Measurements from ENCODE around the gene SLC19A2. TPM values are rescaled to one million over a fixed set of nuclear protein-coding genes. Genes with fewer than 3 reads are reported as not detected.
A peak's percentile ranks its signal among the peaks of the same experiment; 100 is the strongest.

The SLC19A2 gene
- total and polyA plus RNA-seq, 2 of the 13 experiments (the other 11 are each of a cell fraction or from before 2014, with no cell fraction given) = 30.4 to 56.0 TPM

DNA sequence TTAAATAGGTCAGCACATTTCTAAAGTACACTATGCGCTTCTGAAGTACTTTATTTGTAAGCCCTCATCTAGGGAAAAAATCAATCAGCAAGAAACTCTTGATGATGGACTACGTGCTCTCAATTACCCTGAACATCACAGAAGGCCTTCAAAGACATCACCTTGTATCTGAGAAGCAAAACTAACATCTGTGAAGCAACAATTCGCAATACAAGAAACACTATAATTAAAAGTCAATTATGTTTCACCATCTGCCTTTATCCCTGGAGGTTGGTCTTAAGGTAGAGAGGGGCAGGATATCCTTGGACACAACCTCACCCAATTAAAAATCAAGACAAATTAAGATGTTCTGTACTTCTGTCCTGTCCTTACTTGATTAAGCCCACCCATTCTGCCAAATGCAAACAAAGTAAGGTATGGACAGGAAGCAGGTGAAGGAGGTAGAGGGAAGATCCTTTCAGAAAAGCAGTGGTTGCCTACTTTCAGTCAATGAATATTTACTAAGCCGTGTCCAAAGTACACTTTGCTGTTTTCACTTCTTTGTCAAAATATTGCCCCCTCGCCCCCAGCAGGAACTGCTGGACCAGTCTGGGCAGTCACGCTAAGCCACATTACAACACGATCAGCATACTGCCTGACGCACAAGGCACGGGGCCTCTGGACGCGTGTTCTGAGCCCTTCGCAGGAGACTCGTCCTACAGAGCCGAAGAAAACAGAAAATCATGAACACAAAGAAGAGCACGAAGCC lies 887 bp downstream of the SLC19A2 start (continued):
- TF ChIP-seq, protein P1, sequence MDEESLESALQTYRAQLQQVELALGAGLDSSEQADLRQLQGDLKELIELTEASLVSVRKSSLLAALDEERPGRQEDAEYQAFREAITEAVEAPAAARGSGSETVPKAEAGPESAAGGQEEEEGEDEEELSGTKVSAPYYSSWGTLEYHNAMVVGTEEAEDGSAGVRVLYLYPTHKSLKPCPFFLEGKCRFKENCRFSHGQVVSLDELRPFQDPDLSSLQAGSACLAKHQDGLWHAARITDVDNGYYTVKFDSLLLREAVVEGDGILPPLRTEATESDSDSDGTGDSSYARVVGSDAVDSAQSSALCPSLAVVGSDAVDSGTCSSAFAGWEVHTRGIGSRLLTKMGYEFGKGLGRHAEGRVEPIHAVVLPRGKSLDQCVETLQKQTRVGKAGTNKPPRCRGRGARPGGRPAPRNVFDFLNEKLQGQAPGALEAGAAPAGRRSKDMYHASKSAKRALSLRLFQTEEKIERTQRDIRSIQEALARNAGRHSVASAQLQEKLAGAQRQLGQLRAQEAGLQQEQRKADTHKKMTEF (CRISPR knock-in tag; IDR thresholded peaks at IDR 0.05) = no peak
- TF ChIP-seq ZSCAN29 (CRISPR knock-in tag; conservative IDR thresholded peaks at IDR 0.05) (peak; percentile 56; the same call in 1 of the 2 replicates), RFXANK (CRISPR knock-in tag; IDR thresholded peaks at IDR 0.05) (no peak), ZNF761 (CRISPR knock-in tag; conservative IDR thresholded peaks at IDR 0.05) (no peak), ZNF232 (CRISPR knock-in tag; IDR thresholded peaks at IDR 0.05; ENCODE audit: borderline replicate concordance) (peak; percentile 56; the same call in 1 of the 2 replicates), ELF1 (CRISPR knock-in tag; IDR thresholded peaks at IDR 0.05) (peak; percentile 58), NFIB (CRISPR knock-in tag; IDR thresholded peaks at IDR 0.05; ENCODE audit: borderline replicate concordance) (no peak), SP140L (CRISPR knock-in tag; IDR thresholded peaks at IDR 0.05; ENCODE audit: borderline replicate concordance) (no peak), ZNF883 (CRISPR knock-in tag; IDR thresholded peaks at IDR 0.05; ENCODE audit: not compliant biosample characterization) (no peak), ZFYVE20 (CRISPR knock-in tag; IDR thresholded peaks at IDR 0.05; ENCODE audit: borderline replicate concordance, low read depth) (no peak), TEAD2 (CRISPR knock-in tag; IDR thresholded peaks at IDR 0.05) (no peak), ZNF451 (CRISPR knock-in tag; IDR thresholded peaks at IDR 0.05) (no peak), SYNCRIP (IDR thresholded peaks at IDR 0.05; ENCODE audit: insufficient read depth, low read depth, low read length) (no peak), NCOA5 (CRISPR knock-in tag; IDR thresholded peaks at IDR 0.05) (no peak), ZNF790 (CRISPR knock-in tag; IDR thresholded peaks at IDR 0.05; ENCODE audit: borderline replicate concordance) (no peak), TGIF2 (CRISPR knock-in tag; IDR thresholded peaks at IDR 0.05) (peak; percentile 82), HNRNPL (IDR thresholded peaks at IDR 0.05; ENCODE audit: low read depth, low read length) (no peak), KAT8 (CRISPR knock-in tag; IDR thresholded peaks at IDR 0.05) (peak; percentile 54), HNF1B (CRISPR knock-in tag; IDR thresholded peaks at IDR 0.05) (peak; percentile 46; the same call in 1 of the 2 replicates), ZNF101 (CRISPR knock-in tag; IDR thresholded peaks at IDR 0.05; ENCODE audit: borderline replicate concordance, low read depth) (no peak), TBL1XR1 (IDR thresholded peaks at IDR 0.05; ENCODE audit: borderline replicate concordance, low read length, partially characterized antibody) (peak; percentile 73), ZNF605 (CRISPR knock-in tag; IDR thresholded peaks at IDR 0.05) (peak; percentile 85), ZNF772 (CRISPR knock-in tag; IDR thresholded peaks at IDR 0.05) (0 out of 2 replicates have a peak, but pooled peaks have one; percentile 20), MLX (CRISPR knock-in tag; IDR thresholded peaks at IDR 0.05) (peak; percentile 50; the same call in 1 of the 2 replicates), MYPOP (CRISPR knock-in tag; IDR thresholded peaks at IDR 0.05) (0 out of 2 replicates have a peak, but pooled peaks have one; percentile 46), ZBTB8A (CRISPR knock-in tag; IDR thresholded peaks at IDR 0.05; ENCODE audit: borderline replicate concordance, low read depth) (peak; percentile 17; the same call in 1 of the 2 replicates), HDAC1 (CRISPR knock-in tag; IDR thresholded peaks at IDR 0.05) (peak; percentile 23)

Data from HepG2 (cell line).